IMR-90 (cell line): ENCODE measurements around the gene TMPRSS15. TPM values are rescaled to one million over a fixed set of nuclear protein-coding genes. Genes with fewer than 3 reads are reported as not detected.

Experiments
- ATAC-seq: fragments of 200-7000 bp; cut with Tn5 transposase; 2 replicates; pipeline ENCODE4 v1.9.1; 2020; ENCODE audit warnings: low read depth, mild to moderate bottlenecking, moderate library complexity
- BruUV-seq: library from RNA; stranded (reverse); fragments of 400-500 nt; replicated peaks from 2 replicates; lab custom pipeline; 2021; lab: Mats Ljungman, UMichigan
- CTCF ChIA-PET: fragments of 300-600 bp; formaldehyde crosslinking; extraction: SDS; loops from one replicate; lab custom pipeline; 2021; ENCODE audit warnings: antibody characterized with exemption; lab: Yijun Ruan, JAX
- POLR2A ChIA-PET: fragments of 300-600 bp; sonication (Branson Sonifier 250); formaldehyde crosslinking; loops from one replicate; lab custom pipeline; 2022; ENCODE audit warnings: antibody characterized with exemption; ENCODE audit not compliant: unreplicated experiment; lab: Charles Lee
- DNase-seq: peaks from one replicate; pipeline ENCODE4 v3.0.0; 2013
- H2AFZ ChIP-seq: replicated peaks from 2 replicates; pipeline ENCODE3; 2013; ENCODE audit warnings: low read length, mild to moderate bottlenecking; ENCODE audit not compliant: poor library complexity
- H2AK5ac ChIP-seq: 2 replicates; pipeline ENCODE4 v1.6.1; 2013; ENCODE audit warnings: low read depth, low read length, inconsistent platforms
- H2AK9ac ChIP-seq: replicated peaks from 2 replicates; pipeline ENCODE3; 2013; ENCODE audit warnings: mild to moderate bottlenecking, low read depth, low read length, moderate library complexity; ENCODE audit not compliant: poor library complexity
- H2BK120ac ChIP-seq: 2 replicates; pipeline ENCODE4 v1.6.1; 2013; ENCODE audit warnings: low read depth, low read length, inconsistent platforms
- H2BK15ac ChIP-seq: 3 replicates; pipeline ENCODE4 v1.6.1; 2013; ENCODE audit warnings: low read depth, low read length, inconsistent platforms
- H2BK20ac ChIP-seq: 2 replicates; pipeline ENCODE4 v1.6.1; 2013; ENCODE audit warnings: low read depth, mild to moderate bottlenecking, inconsistent platforms, low read length, moderate library complexity
- H2BK5ac ChIP-seq: 2 replicates; pipeline ENCODE4 v1.6.1; 2013; ENCODE audit warnings: mild to moderate bottlenecking, low read depth, low read length, inconsistent platforms; ENCODE audit not compliant: poor library complexity, severe bottlenecking
- H3K14ac ChIP-seq: replicated peaks from 2 replicates; pipeline ENCODE4 v1.6.1; 2013; ENCODE audit warnings: low read depth, low read length, inconsistent platforms
- H3K18ac ChIP-seq: 2 replicates; pipeline ENCODE4 v1.6.1; 2013; ENCODE audit warnings: low read depth, low read length, control low read depth
- H3K23ac ChIP-seq: 2 replicates; pipeline ENCODE4 v1.6.1; 2013; ENCODE audit warnings: low read depth, low read length, inconsistent platforms
- H3K27ac ChIP-seq: 2 replicates; pipeline ENCODE4 v1.5.1; 2013; ENCODE audit warnings: mild to moderate bottlenecking, control low read depth, low read length; ENCODE audit not compliant: insufficient read depth
- H3K27me3 ChIP-seq: 2 replicates; pipeline ENCODE4 v1.6.1; 2013; ENCODE audit warnings: low read length; ENCODE audit not compliant: control insufficient read depth, insufficient read depth
- H3K36me3 ChIP-seq: 2 replicates; pipeline ENCODE4 v1.6.1; 2013; ENCODE audit warnings: low read length, mixed read lengths; ENCODE audit not compliant: control insufficient read depth, insufficient read depth
- H3K4ac ChIP-seq: 2 replicates; pipeline ENCODE4 v1.6.1; 2013; ENCODE audit warnings: low read depth, low read length, inconsistent platforms
- H3K4me1 ChIP-seq: 2 replicates; pipeline ENCODE4 v1.6.1; 2013; ENCODE audit warnings: low read length, mixed read lengths; ENCODE audit not compliant: control insufficient read depth, insufficient read depth
- H3K4me2 ChIP-seq: 2 replicates; pipeline ENCODE4 v1.6.1; 2013; ENCODE audit warnings: low read depth, mild to moderate bottlenecking, control low read depth, low read length, moderate library complexity
- H3K4me3 ChIP-seq: 2 replicates; pipeline ENCODE4 v1.5.1; 2013; ENCODE audit warnings: low read depth, mild to moderate bottlenecking, control low read depth, low read length, moderate library complexity; ENCODE audit not compliant: insufficient read depth
- H3K56ac ChIP-seq: 2 replicates; pipeline ENCODE4 v1.6.1; 2013; ENCODE audit warnings: low read length, inconsistent platforms; ENCODE audit not compliant: insufficient read depth; ENCODE audit errors: extremely low read depth
- H3K79me1 ChIP-seq, 2 experiments: 2 replicates each; pipeline ENCODE4 v1.6.1; 2013; ENCODE audit warnings: low read length in 2 of 2, inconsistent platforms in 1 of 2, low read depth in 1 of 2
- H3K9ac ChIP-seq: 2 replicates; pipeline ENCODE4 v1.6.1; 2013; ENCODE audit warnings: low read depth, low read length, control low read depth
- H3K9me1 ChIP-seq: 2 replicates; pipeline ENCODE4 v1.6.1; 2013; ENCODE audit warnings: low read length, inconsistent platforms; ENCODE audit not compliant: insufficient read depth
- H3K9me3 ChIP-seq: 2 replicates; pipeline ENCODE4 v1.6.1; 2013; ENCODE audit warnings: low read length; ENCODE audit not compliant: control insufficient read depth, insufficient read depth
- H4K20me1 ChIP-seq: 2 replicates; pipeline ENCODE4 v1.6.1; 2013; ENCODE audit warnings: low read length, inconsistent platforms; ENCODE audit not compliant: insufficient read depth
- H4K5ac ChIP-seq: 2 replicates; pipeline ENCODE4 v1.6.1; 2013; ENCODE audit warnings: mild to moderate bottlenecking, low read depth, low read length, control low read depth
- H4K8ac ChIP-seq, 2 experiments: 2 replicates each; pipeline ENCODE4 v1.6.1; 2013; ENCODE audit warnings: low read depth in 2 of 2, low read length in 2 of 2, control low read depth in 1 of 2, inconsistent platforms in 1 of 2
- H4K91ac ChIP-seq: 2 replicates; pipeline ENCODE4 v1.6.1; 2013; ENCODE audit warnings: low read depth, low read length, inconsistent platforms; ENCODE audit not compliant: insufficient read depth
- CHD1 ChIP-seq: IDR thresholded peaks from 2 replicates; pipeline ENCODE4 v1.6.1; 2012; ENCODE audit warnings: low read depth, low read length, improper control_type of control experiment
- MAFK ChIP-seq: IDR thresholded peaks from 2 replicates; pipeline ENCODE4 v1.6.1; 2012; ENCODE audit warnings: low read depth, low read length, improper control_type of control experiment
- MAZ ChIP-seq: IDR thresholded peaks from 2 replicates; pipeline ENCODE4 v1.6.1; 2012; ENCODE audit warnings: low read depth, mild to moderate bottlenecking, low read length, improper control_type of control experiment, moderate library complexity, borderline replicate concordance
- MXI1 ChIP-seq: IDR thresholded peaks from 2 replicates; pipeline ENCODE4 v1.6.1; 2012; ENCODE audit warnings: low read depth, mild to moderate bottlenecking, low read length, moderate library complexity, borderline replicate concordance
- NFE2L2 ChIP-seq: fragments of 150-350 bp; IDR thresholded peaks from 2 replicates; pipeline ENCODE4 v1.6.1; 2016; ENCODE audit warnings: low read depth, mild to moderate bottlenecking, low read length
- POLR2A ChIP-seq: IDR thresholded peaks from 2 replicates; pipeline ENCODE4 v1.6.1; 2012; ENCODE audit warnings: mild to moderate bottlenecking, low read depth, low read length
- RAD21 ChIP-seq: IDR thresholded peaks from 2 replicates; pipeline ENCODE4 v1.6.1; 2012; ENCODE audit warnings: low read length, improper control_type of control experiment
- SMC3 ChIP-seq: fragments of 150-350 bp; IDR thresholded peaks from 2 replicates; pipeline ENCODE4 v1.6.1; 2016; ENCODE audit warnings: low read depth, mild to moderate bottlenecking, antibody characterized with exemption, low read length, moderate library complexity
- WGBS, 2 experiments: methylation state at CpG; one replicate each; pipeline versions ENCODE4 v1.1.5 to v1.1.7; 2013; ENCODE audit warnings: missing lambda C conversion rate in 2 of 2; ENCODE audit not compliant: insufficient read length in 1 of 2; ENCODE audit errors: extremely low coverage in 2 of 2; 5-methylcytosine and 5-hydroxymethylcytosine counted together
- dilution Hi-C: fragments of 300-500 bp; cut with HindIII; formaldehyde crosslinking; loops from one replicate; pipeline ENCODE4 v1.14.3; 2018; ENCODE audit warnings: low sequenced_read_pairs; ENCODE audit not compliant: unreplicated experiment
- in situ Hi-C: fragments of 300-500 bp; cut with MboI; formaldehyde crosslinking; loops from 3 replicates; pipeline ENCODE4 v1.14.3; 2019; ENCODE audit warnings: low sequenced_read_pairs, inconsistent platforms, mixed read lengths
- intact Hi-C: fragments of 100-400 bp; cut with micrococcal nuclease; formaldehyde crosslinking; loops from 2 replicates; pipeline ENCODE4 v1.10.0; 2022
- polyA plus RNA-seq, 3 experiments: library from polyadenylated mRNA; depleted of rRNA; stranded (reverse); fragments of >200 nt; gene quantifications; 2 replicates each; pipeline ENCODE4 v1.2.3, GENCODE V29; 2012; ENCODE audit warnings: low replicate concordance in 1 of 3
- total RNA-seq: library from RNA; depleted of rRNA; stranded (reverse); fragments of >200 nt; gene quantifications from 2 replicates; pipeline ENCODE4 v1.2.3, GENCODE V29; 2012
- TF ChIP-seq, protein P1 (sequence below): fragments of 150-350 bp; IDR thresholded peaks from 2 replicates; pipeline ENCODE4 v1.6.1; 2017; ENCODE audit warnings: mild to moderate bottlenecking, antibody characterized with exemption, low read length, low read depth
- TF ChIP-seq, protein P2 (sequence below): fragments of 150-350 bp; IDR thresholded peaks from 2 replicates; pipeline ENCODE4 v1.6.1; 2016; ENCODE audit warnings: low read depth, mild to moderate bottlenecking, low read length, moderate library complexity, borderline replicate concordance

Gene TMPRSS15
- total and polyA plus RNA-seq, 2 of the 4 experiments (the other 2 are of a cell fraction), result not detected

DNA sequence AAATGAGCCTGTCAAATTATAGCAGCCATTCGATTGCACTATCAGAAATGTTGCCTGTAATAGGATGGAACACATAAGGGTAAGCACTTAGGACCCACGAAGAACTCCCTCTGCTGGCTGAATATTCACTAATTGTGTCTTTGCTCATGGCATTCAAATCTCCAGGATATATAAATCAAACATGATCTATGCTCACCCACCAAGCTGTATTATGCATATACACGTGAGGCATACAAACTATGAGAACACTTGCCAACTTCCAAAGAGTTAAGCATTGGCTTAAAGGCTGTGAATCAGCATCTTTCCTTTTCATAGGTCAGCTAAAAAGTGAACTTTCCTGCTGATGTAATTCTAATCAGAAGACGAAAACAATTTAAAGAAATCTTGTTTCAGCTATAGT is 34.5 kb downstream of the TMPRSS15 start:
- H4K8ac ChIP-seq, result no peak overlapping the region
- H3K27ac ChIP-seq, result no peak overlapping the region
- BruUV-seq, result no TSS peak
- H3K36me3 ChIP-seq, result no peaks in the 10 kb centered on the region
- H3K4ac ChIP-seq, result no peak overlapping the region
- H2BK120ac ChIP-seq, result no peak overlapping the region
- peaks cover 2% of the 10 kb centered on the region; the same call in 1 of the 2 replicates for H3K9me3 ChIP-seq
- no peak overlapping the region for H4K5ac ChIP-seq
- no peaks in the 10 kb centered on the region for H4K20me1 ChIP-seq
- H3K9ac ChIP-seq, result no peak overlapping the region
- in situ Hi-C loops, result no loop called here
- dilution Hi-C loops, result no loop called here
- no peaks in the 10 kb centered on the region for H3K27me3 ChIP-seq
- ATAC-seq (no peak), DNase-seq (no peak)
- no peak overlapping the region for H3K14ac ChIP-seq
- no CpG with 5 or more reads among the region's 4 CpGs for WGBS, 2 experiments
- H2AFZ ChIP-seq, result no peak overlapping the region
- H2AK9ac ChIP-seq, result no peak overlapping the region
- intact Hi-C loops, result no loop called here
- H2AK5ac ChIP-seq, result no peak overlapping the region
- H3K79me1 ChIP-seq, result no peaks in the 10 kb centered on the region
- no peak overlapping the region for H2BK5ac ChIP-seq
- CTCF ChIA-PET, result no interaction called here
- no peak overlapping the region for H2BK20ac ChIP-seq
- H3K23ac ChIP-seq, result no peak overlapping the region
- no peak overlapping the region for H4K91ac ChIP-seq
- H3K4me1 ChIP-seq, result no peaks in the 10 kb centered on the region
- POLR2A ChIA-PET, result no interaction called here
- no peak overlapping the region for H2BK15ac ChIP-seq
- H3K4me3 ChIP-seq, result no peak overlapping the region
- no peaks in the 10 kb centered on the region for H3K9me1 ChIP-seq
- H3K56ac ChIP-seq, result no peak overlapping the region
- H3K4me2 ChIP-seq, result no peak overlapping the region
- TF ChIP-seq CHD1, result no peak
- no peak for TF ChIP-seq RAD21
- TF ChIP-seq, protein P1, sequence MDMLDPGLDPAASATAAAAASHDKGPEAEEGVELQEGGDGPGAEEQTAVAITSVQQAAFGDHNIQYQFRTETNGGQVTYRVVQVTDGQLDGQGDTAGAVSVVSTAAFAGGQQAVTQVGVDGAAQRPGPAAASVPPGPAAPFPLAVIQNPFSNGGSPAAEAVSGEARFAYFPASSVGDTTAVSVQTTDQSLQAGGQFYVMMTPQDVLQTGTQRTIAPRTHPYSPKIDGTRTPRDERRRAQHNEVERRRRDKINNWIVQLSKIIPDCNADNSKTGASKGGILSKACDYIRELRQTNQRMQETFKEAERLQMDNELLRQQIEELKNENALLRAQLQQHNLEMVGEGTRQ, result no peak
- no peak for TF ChIP-seq SMC3
- no peak for TF ChIP-seq MAZ
- TF ChIP-seq MAFK, result no peak
- TF ChIP-seq POLR2A, result no peak
- no peak for TF ChIP-seq MXI1
- no peak for TF ChIP-seq NFE2L2
- TF ChIP-seq, protein P2, sequence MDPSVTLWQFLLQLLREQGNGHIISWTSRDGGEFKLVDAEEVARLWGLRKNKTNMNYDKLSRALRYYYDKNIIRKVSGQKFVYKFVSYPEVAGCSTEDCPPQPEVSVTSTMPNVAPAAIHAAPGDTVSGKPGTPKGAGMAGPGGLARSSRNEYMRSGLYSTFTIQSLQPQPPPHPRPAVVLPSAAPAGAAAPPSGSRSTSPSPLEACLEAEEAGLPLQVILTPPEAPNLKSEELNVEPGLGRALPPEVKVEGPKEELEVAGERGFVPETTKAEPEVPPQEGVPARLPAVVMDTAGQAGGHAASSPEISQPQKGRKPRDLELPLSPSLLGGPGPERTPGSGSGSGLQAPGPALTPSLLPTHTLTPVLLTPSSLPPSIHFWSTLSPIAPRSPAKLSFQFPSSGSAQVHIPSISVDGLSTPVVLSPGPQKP, result no peak
- H3K18ac ChIP-seq, result no peak overlapping the region
